NB4 (cell line): ENCODE results near the gene ESPL1.

Experiments used
- MYC ChIP-seq: IDR thresholded peaks from 2 replicates; pipeline ENCODE4 v1.6.1; 2011; ENCODE audit warnings: low read depth, low read length
- POLR2A ChIP-seq: IDR thresholded peaks from 2 replicates; pipeline ENCODE4 v1.6.1; 2011; ENCODE audit warnings: mild to moderate bottlenecking; ENCODE audit not compliant: insufficient read length; ENCODE audit errors: extremely low read depth
- TF ChIP-seq, protein P1 (sequence below): IDR thresholded peaks from one replicate; pipeline ENCODE4 v1.5.1; 2012; ENCODE audit warnings: low read depth, low read length
- TF ChIP-seq, protein P2 (sequence below): IDR thresholded peaks from 2 replicates; pipeline ENCODE4 v1.6.1; 2011; ENCODE audit warnings: low read depth, low read length

DNA sequence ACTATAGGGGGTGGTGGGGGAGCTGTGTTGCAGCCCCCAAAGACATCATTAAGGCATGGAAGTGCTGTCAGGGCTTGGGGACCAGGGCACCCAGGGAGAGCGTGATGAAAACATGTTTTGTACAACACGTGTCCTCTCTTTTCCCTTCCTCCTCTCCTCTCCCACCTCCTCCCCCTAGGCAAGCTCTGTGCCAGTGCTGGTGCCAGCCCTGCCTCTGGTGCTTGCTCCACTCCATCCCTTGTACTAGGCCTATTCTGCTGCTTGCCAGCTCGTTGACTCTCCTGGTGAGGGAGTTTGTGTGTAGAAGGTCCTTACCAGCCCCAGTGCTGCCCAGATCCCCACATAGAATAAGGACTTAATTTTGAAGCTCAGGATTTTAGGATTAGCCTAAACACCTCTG lies 32.9 kb upstream of the ESPL1 start:
- TF ChIP-seq POLR2A (no peak), MYC (no peak)
- TF ChIP-seq, protein P1, sequence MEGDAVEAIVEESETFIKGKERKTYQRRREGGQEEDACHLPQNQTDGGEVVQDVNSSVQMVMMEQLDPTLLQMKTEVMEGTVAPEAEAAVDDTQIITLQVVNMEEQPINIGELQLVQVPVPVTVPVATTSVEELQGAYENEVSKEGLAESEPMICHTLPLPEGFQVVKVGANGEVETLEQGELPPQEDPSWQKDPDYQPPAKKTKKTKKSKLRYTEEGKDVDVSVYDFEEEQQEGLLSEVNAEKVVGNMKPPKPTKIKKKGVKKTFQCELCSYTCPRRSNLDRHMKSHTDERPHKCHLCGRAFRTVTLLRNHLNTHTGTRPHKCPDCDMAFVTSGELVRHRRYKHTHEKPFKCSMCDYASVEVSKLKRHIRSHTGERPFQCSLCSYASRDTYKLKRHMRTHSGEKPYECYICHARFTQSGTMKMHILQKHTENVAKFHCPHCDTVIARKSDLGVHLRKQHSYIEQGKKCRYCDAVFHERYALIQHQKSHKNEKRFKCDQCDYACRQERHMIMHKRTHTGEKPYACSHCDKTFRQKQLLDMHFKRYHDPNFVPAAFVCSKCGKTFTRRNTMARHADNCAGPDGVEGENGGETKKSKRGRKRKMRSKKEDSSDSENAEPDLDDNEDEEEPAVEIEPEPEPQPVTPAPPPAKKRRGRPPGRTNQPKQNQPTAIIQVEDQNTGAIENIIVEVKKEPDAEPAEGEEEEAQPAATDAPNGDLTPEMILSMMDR: no peak
- TF ChIP-seq, protein P2, sequence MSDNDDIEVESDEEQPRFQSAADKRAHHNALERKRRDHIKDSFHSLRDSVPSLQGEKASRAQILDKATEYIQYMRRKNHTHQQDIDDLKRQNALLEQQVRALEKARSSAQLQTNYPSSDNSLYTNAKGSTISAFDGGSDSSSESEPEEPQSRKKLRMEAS: no peak
